HCT116 (cell line): ENCODE results near the gene ARHGAP9. TPM values are rescaled to one million over a fixed set of nuclear protein-coding genes. Genes with fewer than 3 reads are reported as not detected.

Experiments used
- ATAC-seq: fragments of 200-7000 bp; cut with Tn5 transposase; 2 replicates; pipeline ENCODE4 v1.9.1; 2020; ENCODE audit warnings: mild to moderate bottlenecking, moderate library complexity
- BruUV-seq: library from RNA; stranded (reverse); fragments of 400-500 nt; replicated peaks from 2 replicates; lab custom pipeline; 2021; lab: Mats Ljungman, UMichigan
- CTCF ChIA-PET: fragments of 300-600 bp; sonication (Branson Sonifier 250); formaldehyde crosslinking; loops from one replicate; lab custom pipeline; 2021; ENCODE audit warnings: antibody characterized with exemption; lab: Charles Lee
- POLR2A ChIA-PET: fragments of 300-600, 350-600 bp; sonication (Branson Sonifier 250); formaldehyde crosslinking; loops from one replicate; lab custom pipeline; 2021; ENCODE audit warnings: antibody characterized with exemption; lab: Charles Lee
- RAD21 ChIA-PET, 2 experiments: fragments of 300-600 bp; sonication (Branson Sonifier 250); formaldehyde crosslinking; loops; one replicate each; lab custom pipeline; 2023; ENCODE audit warnings: low total read pairs in 2 of 2; ENCODE audit not compliant: uncharacterized antibody in 2 of 2, unreplicated experiment in 2 of 2, low non-redundant PET in 1 of 2; lab: Charles Lee
- DNase-seq: peaks from one replicate; pipeline ENCODE4 v3.0.0-alpha.2; 2010; ENCODE audit warnings: low read depth, low spot score
- H2AFZ ChIP-seq: fragments of 200-600 bp; shearing (Covaris generic), sonication (generic); 2 replicates; pipeline ENCODE4 v1.6.1; 2017; ENCODE audit warnings: low read depth, mixed run types, mixed read lengths, antibody characterized with exemption, low read length; ENCODE audit not compliant: poor library complexity, severe bottlenecking
- H3K27ac ChIP-seq: 2 replicates; pipeline ENCODE4 v1.5.1; 2012; ENCODE audit warnings: low read depth, low read length
- H3K27me3 ChIP-seq: fragments of 200-600 bp; sonication (generic); 2 replicates; pipeline ENCODE4 v1.6.1; 2016; ENCODE audit warnings: mixed run types, low read length, mixed read lengths; ENCODE audit not compliant: insufficient read depth
- H3K36me3 ChIP-seq, 2 experiments: fragments of 200-500 bp in 1 of 2; fragments of 200-600 bp in 1 of 2; sonication (Bioruptor generic) in 1 of 2; sonication (generic) in 1 of 2; 2 replicates each; pipeline versions ENCODE4 v1.5.1 to v1.6.1; 2014 to 2016; ENCODE audit warnings: low read length in 2 of 2, inconsistent platforms in 1 of 2, mixed read lengths in 1 of 2, mixed run types in 1 of 2; ENCODE audit not compliant: insufficient read depth in 2 of 2, control insufficient read depth in 1 of 2
- H3K4me1 ChIP-seq, 2 experiments: fragments of 200-600 bp in 1 of 2; sonication (generic) in 1 of 2; 2 replicates each; pipeline versions ENCODE4 v1.5.1 to v1.6.1; 2012 to 2017; ENCODE audit warnings: low read length in 2 of 2, inconsistent platforms in 1 of 2, mild to moderate bottlenecking in 1 of 2, mixed read lengths in 1 of 2, mixed run types in 1 of 2, moderate library complexity in 1 of 2; ENCODE audit not compliant: insufficient read depth in 2 of 2, control insufficient read depth in 1 of 2
- H3K4me2 ChIP-seq: fragments of 200-600 bp; sonication (generic); 2 replicates; pipeline ENCODE4 v1.6.1; 2017; ENCODE audit warnings: mixed run types, low read length, mixed read lengths
- H3K4me3 ChIP-seq, 2 experiments: fragments of 200-600 bp in 1 of 2; sonication (generic) in 1 of 2; replicated peaks in 1 of 2; 2 replicates each; pipeline ENCODE4 v1.5.1; 2011 to 2016; ENCODE audit warnings: low read length in 2 of 2, control low read depth in 1 of 2, low read depth in 1 of 2, mild to moderate bottlenecking in 1 of 2, mixed read lengths in 1 of 2, mixed run types in 1 of 2
- H3K79me2 ChIP-seq: fragments of 200-600 bp; sonication (generic); 2 replicates; pipeline ENCODE4 v1.6.1; 2017; ENCODE audit warnings: mild to moderate bottlenecking, mixed run types, low read length, moderate library complexity, mixed read lengths; ENCODE audit not compliant: insufficient read depth
- H3K9ac ChIP-seq: fragments of 200-600 bp; sonication (generic); 2 replicates; pipeline ENCODE4 v1.6.1; 2016; ENCODE audit warnings: low read length, mixed read lengths
- H3K9me2 ChIP-seq: fragments of 200-600 bp; sonication (generic), shearing (Covaris generic); 2 replicates; pipeline ENCODE4 v1.6.1; 2017; ENCODE audit warnings: mixed run types, mild to moderate bottlenecking, moderate library complexity; ENCODE audit not compliant: insufficient read depth
- H3K9me3 ChIP-seq, 2 experiments: fragments of 200-500 bp in 1 of 2; fragments of 200-600 bp in 1 of 2; sonication (Bioruptor generic) in 1 of 2; sonication (generic) in 1 of 2; 2 replicates each; pipeline ENCODE4 v1.6.1; 2014 to 2017; ENCODE audit warnings: low read length in 2 of 2, mixed read lengths in 2 of 2, inconsistent platforms in 1 of 2, low read depth in 1 of 2, mild to moderate bottlenecking in 1 of 2, mixed run types in 1 of 2, moderate library complexity in 1 of 2; ENCODE audit not compliant: control insufficient read depth in 1 of 2, insufficient read depth in 1 of 2
- H4K20me1 ChIP-seq: fragments of 200-600 bp; sonication (generic), shearing (Covaris generic); 2 replicates; pipeline ENCODE4 v1.6.1; 2017; ENCODE audit warnings: mixed run types, mild to moderate bottlenecking, moderate library complexity; ENCODE audit not compliant: insufficient read depth
- ATF3 ChIP-seq: IDR thresholded peaks from 2 replicates; pipeline ENCODE4 v1.6.1; 2012
- CTCF ChIP-seq, 3 experiments: fragments of 200-600 bp in 1 of 3; sonication (generic) in 1 of 3; IDR thresholded peaks in 2 of 3; conservative IDR thresholded peaks in 1 of 3; 2 replicates each; pipeline ENCODE4 v1.5.1; 2012 to 2017; ENCODE audit warnings: low read depth in 2 of 3, low read length in 2 of 3, antibody characterized with exemption in 1 of 3, borderline replicate concordance in 1 of 3, control low read depth in 1 of 3, mild to moderate bottlenecking in 1 of 3, mixed read lengths in 1 of 3, mixed run types in 1 of 3, moderate library complexity in 1 of 3; ENCODE audit not compliant: insufficient read depth in 1 of 3
- JUND ChIP-seq: IDR thresholded peaks from 2 replicates; pipeline ENCODE4 v1.6.1; 2012
- MAX ChIP-seq: IDR thresholded peaks from 2 replicates; pipeline ENCODE4 v1.6.1; 2012
- RAD21 ChIP-seq: IDR thresholded peaks from 2 replicates; pipeline ENCODE4 v1.6.1; 2012; ENCODE audit warnings: low read depth, mild to moderate bottlenecking
- ZNF274 ChIP-seq: fragments of 200-500 bp; sonication (Bioruptor generic); IDR thresholded peaks from 2 replicates; pipeline ENCODE4 v1.6.1; 2014; ENCODE audit warnings: mild to moderate bottlenecking, low read depth, low read length, inconsistent platforms
- intact Hi-C: fragments of 100-400 bp; cut with micrococcal nuclease; formaldehyde crosslinking; loops from 2 replicates; pipeline ENCODE4 v1.10.0; 2022
- total RNA-seq: library from RNA; stranded (reverse); gene quantifications from one replicate; pipeline ENCODE4 v1.2.1, GENCODE V29; 2021; ENCODE audit not compliant: unreplicated experiment

The ARHGAP9 gene
- total RNA-seq, 1 experiment from 2014 or later: 0.84 TPM

- Histone ChIP-seq H3K9me3 (no peaks in the 10 kb centered on the region), H3K9me2 (no peaks in the 10 kb centered on the region), H3K4me1 (peaks cover 0 to 16% of the 10 kb centered on the region in 2 experiments; a peak in 2 of 4 replicates), H3K27me3 (peaks cover 24% of the 10 kb centered on the region), H4K20me1 (no peaks in the 10 kb centered on the region), H3K9ac (no peak overlapping the region), H3K4me2 (no peak overlapping the region), H3K4me3 (no peak overlapping the region), H3K36me3 (no peaks in the 10 kb centered on the region), H2AFZ (no peak overlapping the region), H3K27ac (no peak overlapping the region), H3K79me2 (no peaks in the 10 kb centered on the region)
- CTCF ChIA-PET: interaction anchor here (1.1 kb wide), 2 partner anchors 17 to 21 kb away, joined by 3 read pairs; partner anchors contain the start of genes GLI1 and INHBE
- intact Hi-C loops: no loop called here
- DNase-seq (no peak), ATAC-seq (no peak)
- RAD21 ChIA-PET: no interaction called here
- TF ChIP-seq MAX (no peak), ATF3 (no peak), JUND (no peak), CTCF (IDR thresholded peaks at IDR 0.05 in 2 of 3, conservative IDR thresholded peaks at IDR 0.05 in 1 of 3; ENCODE audit: borderline replicate concordance in 1 of 3, insufficient read depth in 1 of 3, low read depth in 2 of 3, low read length in 2 of 3) (peak in 2 of 3 experiments; percentile 4 to 31; a peak in 2 of 6 replicates), ZNF274 (no peak), RAD21 (no peak)
- no TSS peak for BruUV-seq
- POLR2A ChIA-PET: no interaction called here
Measured at GRCh38 chr12:57476162-57476992, 3.3 kb downstream of the ARHGAP9 start.
